Loucy (cell line): ENCODE results near the gene SUSD3.

Experiments used
- EZH2phosphoT487 ChIP-seq: fragments of 200-600 bp; IDR thresholded peaks from 2 replicates; pipeline ENCODE4 v1.6.1; 2018; ENCODE audit warnings: antibody characterized with exemption, mild to moderate bottlenecking, moderate library complexity, borderline replicate concordance
- TF ChIP-seq, protein P1 (sequence below): fragments of 200-600 bp; sonication (generic); conservative IDR thresholded peaks from 2 replicates; pipeline ENCODE4 v1.5.1; 2014; ENCODE audit warnings: mild to moderate bottlenecking, antibody characterized with exemption, low read length

- TF ChIP-seq, protein P1, sequence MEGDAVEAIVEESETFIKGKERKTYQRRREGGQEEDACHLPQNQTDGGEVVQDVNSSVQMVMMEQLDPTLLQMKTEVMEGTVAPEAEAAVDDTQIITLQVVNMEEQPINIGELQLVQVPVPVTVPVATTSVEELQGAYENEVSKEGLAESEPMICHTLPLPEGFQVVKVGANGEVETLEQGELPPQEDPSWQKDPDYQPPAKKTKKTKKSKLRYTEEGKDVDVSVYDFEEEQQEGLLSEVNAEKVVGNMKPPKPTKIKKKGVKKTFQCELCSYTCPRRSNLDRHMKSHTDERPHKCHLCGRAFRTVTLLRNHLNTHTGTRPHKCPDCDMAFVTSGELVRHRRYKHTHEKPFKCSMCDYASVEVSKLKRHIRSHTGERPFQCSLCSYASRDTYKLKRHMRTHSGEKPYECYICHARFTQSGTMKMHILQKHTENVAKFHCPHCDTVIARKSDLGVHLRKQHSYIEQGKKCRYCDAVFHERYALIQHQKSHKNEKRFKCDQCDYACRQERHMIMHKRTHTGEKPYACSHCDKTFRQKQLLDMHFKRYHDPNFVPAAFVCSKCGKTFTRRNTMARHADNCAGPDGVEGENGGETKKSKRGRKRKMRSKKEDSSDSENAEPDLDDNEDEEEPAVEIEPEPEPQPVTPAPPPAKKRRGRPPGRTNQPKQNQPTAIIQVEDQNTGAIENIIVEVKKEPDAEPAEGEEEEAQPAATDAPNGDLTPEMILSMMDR, result no peak
- no peak for TF ChIP-seq EZH2phosphoT487
Observed at GRCh38 chr9:93061260-93061751, 2.8 kb downstream of the SUSD3 start.
